Raji (cell line): ENCODE data around the gene DPEP3.

Experiments used
- POLR2A ChIP-seq: IDR thresholded peaks from 2 replicates; pipeline ENCODE4 v1.6.1; 2011; ENCODE audit warnings: low read depth, low read length, control low read depth; ENCODE audit not compliant: insufficient read depth

The DPEP3 gene

GRCh38 chr16:67998779-67999688, 18.7 kb upstream of the DPEP3 start, which contains the start of gene DPEP2:
DPEP2 (minus strand) TSS chr16:67999484; CDS start chr16:67993212, 6,272 bp downstream.
- TF ChIP-seq POLR2A: peak; percentile 56

GRCh38 chr16:67996666-67997065, 16.4 kb upstream of the DPEP3 start:
- no peak for TF ChIP-seq POLR2A

- no peak for TF ChIP-seq POLR2A
These were observed 15.1 kb upstream of the DPEP3 start for GRCh38 chr16:67995423-67995822.

- TF ChIP-seq POLR2A: peak; percentile 39
These were observed 13.1 kb upstream of the DPEP3 start for GRCh38 chr16:67993207-67994039.

- TF ChIP-seq POLR2A: no peak; the same call in 1 of the 2 replicates
These were observed 12.4 kb upstream of the DPEP3 start for GRCh38 chr16:67992661-67993206.

GRCh38 chr16:67990018-67990386, 9.7 kb upstream of the DPEP3 start:
- TF ChIP-seq POLR2A: no peak

GRCh38 chr16:67989322-67990017, 9.2 kb upstream of the DPEP3 start:
- TF ChIP-seq POLR2A: no peak

- no peak for TF ChIP-seq POLR2A
These were observed 8.4 kb upstream of the DPEP3 start for GRCh38 chr16:67988675-67989074.

- TF ChIP-seq POLR2A: no peak
These were observed 7.3 kb upstream of the DPEP3 start for GRCh38 chr16:67987460-67988160.

GRCh38 chr16:67986949-67987348, 6.7 kb upstream of the DPEP3 start:
- TF ChIP-seq POLR2A: no peak

GRCh38 chr16:67982011-67982696, 1.9 kb upstream of the DPEP3 start:
- TF ChIP-seq POLR2A: no peak

- no peak for TF ChIP-seq POLR2A
These were observed 2.7 kb downstream of the DPEP3 start for GRCh38 chr16:67977469-67978227.

GRCh38 chr16:67977005-67977404, 3.3 kb downstream of the DPEP3 start:
- TF ChIP-seq POLR2A: no peak
